ENCODE data around the gene FGA.

FGA gene

GRCh38 chr4:154578919-154579318, 11.6 kb downstream of the FGA start:
- DNase-seq (ENCODE audit: low read depth in 2 of 2) = no peak

GRCh38 chr4:154577324-154577723, 13.2 kb downstream of the FGA start:
- DNase-seq (ENCODE audit: low read depth in 2 of 2) = no peak

- no peak for DNase-seq (ENCODE audit: low read depth in 2 of 2)
Measured at GRCh38 chr4:154574311-154574710, 16.2 kb downstream of the FGA start.

DNA sequence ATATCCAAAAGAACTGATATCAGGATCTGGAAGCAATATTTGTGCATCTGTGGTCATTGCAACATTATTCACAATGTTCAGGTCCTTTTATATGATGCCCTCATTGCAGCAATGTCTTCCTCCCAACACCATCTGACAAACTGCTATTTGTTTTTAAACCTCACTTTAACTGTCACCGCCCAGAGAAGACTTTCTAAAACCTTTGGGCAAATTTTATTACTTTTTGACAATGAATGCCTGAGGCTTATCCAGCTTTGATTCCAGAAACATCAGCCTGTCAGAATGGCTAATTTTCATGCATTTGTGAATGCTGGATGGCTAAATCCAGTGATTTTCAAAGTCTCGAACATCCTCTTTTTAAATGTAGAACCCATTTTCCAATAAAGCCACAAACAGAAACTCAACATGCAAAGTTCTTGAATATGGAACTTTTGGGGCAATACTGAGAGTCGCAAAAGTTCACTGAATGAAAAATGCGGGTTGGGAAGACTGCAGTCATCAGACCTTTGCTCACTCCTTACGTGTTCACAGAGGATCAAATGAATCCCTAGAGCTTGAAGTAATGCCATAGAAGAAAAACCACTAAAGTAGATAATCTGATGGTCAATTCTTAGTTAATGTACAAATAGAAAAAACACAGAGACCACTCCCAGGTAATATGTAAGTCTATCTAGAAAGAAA, 17.2 kb downstream of the FGA start:
- DNase-seq (ENCODE audit: low read depth in 2 of 2) = no peak

DNA sequence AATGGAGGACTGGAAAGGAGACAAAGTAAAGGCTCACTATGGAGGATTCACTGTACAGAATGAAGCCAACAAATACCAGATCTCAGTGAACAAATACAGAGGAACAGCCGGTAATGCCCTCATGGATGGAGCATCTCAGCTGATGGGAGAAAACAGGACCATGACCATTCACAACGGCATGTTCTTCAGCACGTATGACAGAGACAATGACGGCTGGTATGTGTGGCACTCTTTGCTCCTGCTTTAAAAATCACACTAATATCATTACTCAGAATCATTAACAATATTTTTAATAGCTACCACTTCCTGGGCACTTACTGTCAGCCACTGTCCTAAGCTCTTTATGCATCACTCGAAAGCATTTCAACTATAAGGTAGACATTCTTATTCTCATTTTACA, 21.0 kb downstream of the FGA start:
- no peak for DNase-seq (ENCODE audit: low read depth in 2 of 2)

DNA sequence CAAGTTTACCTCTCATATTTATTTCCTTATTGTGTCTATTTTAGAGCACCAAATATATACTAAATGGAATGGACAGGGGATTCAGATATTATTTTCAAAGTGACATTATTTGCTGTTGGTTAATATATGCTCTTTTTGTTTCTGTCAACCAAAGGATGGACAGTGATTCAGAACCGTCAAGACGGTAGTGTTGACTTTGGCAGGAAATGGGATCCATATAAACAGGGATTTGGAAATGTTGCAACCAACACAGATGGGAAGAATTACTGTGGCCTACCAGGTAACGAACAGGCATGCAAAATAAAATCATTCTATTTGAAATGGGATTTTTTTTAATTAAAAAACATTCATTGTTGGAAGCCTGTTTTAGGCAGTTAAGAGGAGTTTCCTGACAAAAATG, 21.5 kb downstream of the FGA start:
- DNase-seq (ENCODE audit: low read depth in 2 of 2) = no peak

- no peak for DNase-seq (ENCODE audit: low read depth in 2 of 2)
Measured at GRCh38 chr4:154566639-154567204, 23.8 kb downstream of the FGA start.

DNA sequence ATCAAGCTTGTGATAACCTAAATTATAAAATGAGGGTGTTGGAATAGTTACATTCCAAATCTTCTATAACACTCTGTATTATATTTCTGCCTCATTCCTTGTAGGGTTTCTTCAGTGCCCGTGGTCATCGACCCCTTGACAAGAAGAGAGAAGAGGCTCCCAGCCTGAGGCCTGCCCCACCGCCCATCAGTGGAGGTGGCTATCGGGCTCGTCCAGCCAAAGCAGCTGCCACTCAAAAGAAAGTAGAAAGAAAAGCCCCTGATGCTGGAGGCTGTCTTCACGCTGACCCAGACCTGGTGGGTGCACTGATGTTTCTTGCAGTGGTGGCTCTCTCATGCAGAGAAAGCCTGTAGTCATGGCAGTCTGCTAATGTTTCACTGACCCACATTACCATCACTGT, 24.8 kb downstream of the FGA start:
- DNase-seq (ENCODE audit: low read depth in 2 of 2) = no peak

DNA sequence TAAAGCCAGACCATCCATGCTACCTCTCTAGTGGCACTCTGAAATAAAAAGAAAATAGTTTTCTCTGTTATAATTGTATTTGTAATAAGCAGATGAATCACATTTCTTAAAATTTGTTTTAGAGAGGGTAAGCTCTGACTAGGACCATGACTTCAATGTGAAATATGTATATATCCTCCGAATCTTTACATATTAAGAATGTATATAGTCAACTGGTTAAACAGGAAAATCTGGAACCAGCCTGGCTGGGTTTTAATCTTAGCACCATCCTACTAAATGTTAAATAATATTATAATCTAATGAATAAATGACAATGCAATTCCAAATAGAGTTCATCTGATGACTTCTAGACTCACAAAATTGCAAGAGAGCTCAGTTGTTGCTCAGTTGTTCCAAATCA, 26.2 kb downstream of the FGA start:
- no peak for DNase-seq (ENCODE audit: low read depth in 2 of 2)

- no peak for DNase-seq (ENCODE audit: low read depth in 2 of 2)
Measured at GRCh38 chr4:154562697-154563254, 27.8 kb downstream of the FGA start, which contains the start of gene FGB. TSS of gene FGB (plus strand) at chr4:154563011. CDS start at chr4:154563019, 8 bp downstream.

GRCh38 chr4:154560824-154561231, 29.7 kb downstream of the FGA start:
- no peak for DNase-seq (ENCODE audit: low read depth in 2 of 2)

- no peak for DNase-seq (ENCODE audit: low read depth in 2 of 2)
Measured at GRCh38 chr4:154560419-154560801, 30.1 kb downstream of the FGA start.

DNA sequence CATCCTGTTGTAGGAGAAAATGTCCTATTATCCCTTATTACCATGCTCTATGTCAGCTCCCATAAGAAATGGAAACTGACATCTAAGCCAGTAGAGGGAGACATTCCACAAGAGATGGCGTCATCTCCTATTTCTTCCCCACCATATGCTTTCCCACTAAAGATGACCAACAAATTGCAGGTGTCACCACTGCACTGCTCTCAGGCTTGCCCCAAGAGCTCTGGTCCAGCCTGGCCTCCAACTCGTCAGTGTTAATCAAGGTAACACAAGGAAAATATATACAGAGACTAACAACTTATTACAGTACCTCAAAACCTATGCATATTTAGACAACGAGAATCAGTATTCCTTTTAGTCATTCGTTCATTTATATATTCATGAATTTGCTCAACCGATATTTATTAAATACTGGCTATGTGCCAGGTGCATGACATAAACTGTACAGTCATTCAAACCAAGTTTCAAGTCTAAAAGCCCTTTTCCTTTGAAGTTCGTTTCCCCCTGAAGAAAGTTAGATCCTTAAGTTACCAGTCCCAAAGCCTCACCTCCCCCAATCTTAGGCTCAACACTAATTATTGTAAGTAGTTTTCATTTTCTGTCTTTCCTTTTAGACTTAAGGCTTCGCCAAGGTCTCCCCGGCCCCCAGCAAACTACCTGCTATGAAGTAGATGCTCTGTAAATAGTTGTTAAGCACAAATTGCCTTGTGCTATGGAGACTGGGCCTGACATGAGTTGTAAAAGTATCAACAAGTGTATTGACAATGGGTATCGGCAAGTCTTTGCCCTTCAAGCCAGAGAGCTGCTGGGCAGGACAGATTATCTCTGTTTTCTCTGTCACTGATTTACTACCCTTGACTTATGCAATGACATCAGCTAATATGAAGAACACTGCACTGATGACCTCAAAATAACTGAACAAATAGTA, 30.8 kb downstream of the FGA start:
- no peak for DNase-seq (ENCODE audit: low read depth in 2 of 2)

- DNase-seq (ENCODE audit: low read depth in 2 of 2) = no peak
Measured at GRCh38 chr4:154559141-154559493, 31.4 kb downstream of the FGA start.

GRCh38 chr4:154551872-154552686, 38.5 kb downstream of the FGA start:
- DNase-seq (ENCODE audit: low read depth in 2 of 2) = peak; percentile 13 to 50

DNA sequence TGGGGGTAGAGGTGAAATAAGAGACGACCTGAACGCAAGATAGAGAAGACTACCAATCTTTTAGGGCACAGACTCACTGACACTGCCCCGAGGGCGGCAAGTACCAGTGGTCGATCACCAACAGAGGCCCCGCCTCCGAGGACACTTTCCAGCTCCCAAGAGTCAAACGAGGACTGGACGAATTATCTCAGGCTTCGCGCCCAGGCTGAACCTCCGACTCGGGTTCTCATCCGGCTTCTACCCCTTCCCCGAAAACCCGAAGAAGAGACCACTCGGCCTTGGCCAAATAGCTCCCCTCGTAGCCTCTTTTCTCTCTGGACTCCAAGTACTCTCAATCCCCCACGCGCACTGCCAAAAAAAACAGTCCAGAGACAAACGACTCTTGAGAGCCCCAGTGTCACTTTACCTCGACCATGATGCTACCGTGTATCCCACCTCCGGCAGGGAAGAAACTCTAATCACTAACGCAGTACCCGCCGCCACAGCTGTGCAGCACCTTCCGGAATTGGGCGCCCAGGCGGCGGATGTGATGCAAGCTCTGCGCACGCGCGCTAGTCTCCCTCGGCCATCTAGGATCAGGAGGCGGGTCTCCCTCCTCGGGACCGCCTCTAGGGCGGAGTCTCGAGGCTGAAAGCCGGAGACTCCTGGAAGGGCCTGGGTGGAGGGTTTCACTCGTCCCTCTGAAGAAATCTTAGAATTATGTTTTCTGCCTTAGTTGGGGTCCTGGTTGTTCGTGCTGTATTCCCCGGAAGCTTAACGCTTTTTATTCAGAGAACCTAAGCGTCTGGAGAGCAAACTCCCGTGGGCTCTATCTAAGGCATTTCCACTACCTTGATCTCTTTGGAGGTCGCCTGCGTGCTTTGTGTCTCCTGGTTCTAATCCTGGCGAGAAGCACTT, 40.4 kb downstream of the FGA start, which contains the start of gene PLRG1:
Gene PLRG1 (minus strand): TSS at position 507 of the 897 bp plus-strand sequence. CDS start 92 bp downstream, at position 415.
- DNase-seq (ENCODE audit: low read depth in 2 of 2) = peak; percentile 90

GRCh38 chr4:154545689-154546088, 44.9 kb downstream of the FGA start:
- DNase-seq (ENCODE audit: low read depth in 2 of 2) = no peak

DNA sequence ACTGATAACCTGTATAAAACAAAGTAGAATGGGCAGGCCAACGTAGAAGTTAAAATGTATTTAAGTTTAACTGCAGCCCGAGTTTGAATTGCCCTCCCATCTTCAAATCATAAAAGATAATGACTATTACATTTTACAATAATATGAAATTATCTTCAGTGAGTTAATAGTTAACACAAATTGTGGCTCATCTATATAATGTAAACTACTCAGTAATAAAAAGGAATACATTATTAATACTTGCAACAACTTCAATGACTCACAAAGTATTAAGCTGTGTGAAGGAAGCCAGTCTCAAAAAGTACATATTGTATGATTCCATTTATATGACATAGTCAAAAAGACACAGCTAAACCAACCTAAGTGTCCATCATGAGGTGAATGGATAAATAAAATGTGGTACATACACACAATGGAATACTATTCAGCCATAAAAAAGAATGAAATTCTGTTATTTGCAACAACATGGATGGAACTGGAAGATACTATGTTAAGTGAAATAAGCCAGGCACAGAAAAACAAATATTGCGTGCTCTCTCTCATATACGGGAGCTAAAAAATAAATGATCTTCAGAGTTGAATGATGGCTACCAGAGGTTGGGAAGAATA, 48.2 kb downstream of the FGA start:
- DNase-seq (ENCODE audit: low read depth in 2 of 2) = no peak

Measured in stimulated activated CD8-positive, alpha-beta memory T cell treated with anti-CD3 and anti-CD28 coated beads, Interleukin-15, amount 100 ng/mL, for 4 hours (primary cell).